HEK293 (cell line): ENCODE results near the gene ANKEF1.
A peak's percentile ranks its signal among the peaks of the same experiment; 100 is the strongest.
"Not testable (repeated sequence)": the region's sequence is repeated elsewhere in the genome, so short reads cannot be mapped to it uniquely, and the experiment has no call there.

Experiments used
- CTCF ChIA-PET: fragments of 350-600 bp; formaldehyde crosslinking; extraction: SDS; loops from one replicate; lab custom pipeline; 2021; ENCODE audit warnings: antibody characterized with exemption; lab: Yijun Ruan, JAX
- POLR2A ChIA-PET: fragments of 300-600 bp; formaldehyde crosslinking; extraction: SDS; loops from one replicate; lab custom pipeline; 2020; ENCODE audit warnings: antibody characterized with exemption, inconsistent platforms; lab: Yijun Ruan, JAX
- H3K27ac ChIP-seq: fragments of 200-500 bp; sonication (Bioruptor generic); 2 replicates; pipeline ENCODE4 v1.5.1; 2014; ENCODE audit warnings: low read depth, low read length, control low read depth, inconsistent platforms; ENCODE audit errors: extremely low read depth
- H3K36me3 ChIP-seq, 2 experiments: fragments of 200-500 bp in 1 of 2; sonication (Bioruptor generic) in 1 of 2; 1 replicate in 1 of 2; 2 replicates in 1 of 2; pipeline ENCODE4 v1.5.1; 2014 to 2017; ENCODE audit warnings: inconsistent platforms in 2 of 2, low read length in 2 of 2; ENCODE audit not compliant: control insufficient read depth in 2 of 2, insufficient read depth in 1 of 2
- H3K4me1 ChIP-seq: fragments of 200-500 bp; sonication (Bioruptor generic); 2 replicates; pipeline ENCODE4 v1.5.1; 2014; ENCODE audit warnings: mild to moderate bottlenecking, low read length, inconsistent platforms; ENCODE audit not compliant: control insufficient read depth, insufficient read depth
- H3K4me3 ChIP-seq: 2 replicates; pipeline ENCODE4 v1.5.1; 2011; ENCODE audit warnings: low read depth, mild to moderate bottlenecking, control low read depth, low read length, moderate library complexity
- H3K9me3 ChIP-seq: fragments of 200-500 bp; sonication (Bioruptor generic); 2 replicates; pipeline ENCODE4 v1.5.1; 2014; ENCODE audit warnings: low read depth, low read length, inconsistent platforms; ENCODE audit not compliant: control insufficient read depth, insufficient read depth
- EGR2 ChIP-seq: fragments of 450-650 bp; formaldehyde crosslinking; IDR thresholded peaks from 2 replicates; pipeline ENCODE4 v1.5.1; 2016; ENCODE audit warnings: low read depth, missing biosample characterization, missing genetic modification characterization
- SCRT2 ChIP-seq: fragments of 450-650 bp; formaldehyde crosslinking; IDR thresholded peaks from 2 replicates; pipeline ENCODE4 v1.5.1; 2016; ENCODE audit warnings: missing biosample characterization, missing genetic modification characterization
- TSHZ1 ChIP-seq: fragments of 450-650 bp; formaldehyde crosslinking; IDR thresholded peaks from 2 replicates; pipeline ENCODE4 v1.5.1; 2016; ENCODE audit warnings: missing biosample characterization, missing genetic modification characterization, borderline replicate concordance
- ZBTB10 ChIP-seq: fragments of 450-650 bp; formaldehyde crosslinking; IDR thresholded peaks from 2 replicates; pipeline ENCODE4 v1.5.1; 2016; ENCODE audit warnings: missing biosample characterization, missing genetic modification characterization
- ZBTB44 ChIP-seq: fragments of 450-650 bp; IDR thresholded peaks from 2 replicates; pipeline ENCODE4 v1.5.1; 2018; ENCODE audit warnings: missing biosample characterization, mild to moderate bottlenecking, missing genetic modification characterization
- ZFP3 ChIP-seq: fragments of 450-650 bp; formaldehyde crosslinking; IDR thresholded peaks from 2 replicates; pipeline ENCODE4 v1.5.1; 2016; ENCODE audit warnings: low read depth, missing biosample characterization, missing genetic modification characterization
- ZNF133 ChIP-seq: fragments of 450-650 bp; formaldehyde crosslinking; IDR thresholded peaks from 2 replicates; pipeline ENCODE4 v1.5.1; 2016; ENCODE audit warnings: missing biosample characterization, missing genetic modification characterization
- ZNF169 ChIP-seq: fragments of 450-650 bp; formaldehyde crosslinking; IDR thresholded peaks from 2 replicates; pipeline ENCODE4 v1.5.1; 2016; ENCODE audit warnings: missing biosample characterization, missing genetic modification characterization
- ZNF239 ChIP-seq: fragments of 450-650 bp; formaldehyde crosslinking; IDR thresholded peaks from 2 replicates; pipeline ENCODE4 v1.5.1; 2016; ENCODE audit warnings: missing biosample characterization, missing genetic modification characterization
- ZNF280C ChIP-seq: fragments of 450-650 bp; formaldehyde crosslinking; IDR thresholded peaks from 2 replicates; pipeline ENCODE4 v1.5.1; 2016; ENCODE audit warnings: missing biosample characterization, missing genetic modification characterization
- ZNF311 ChIP-seq: fragments of 450-650 bp; formaldehyde crosslinking; IDR thresholded peaks from 2 replicates; pipeline ENCODE4 v1.5.1; 2017; ENCODE audit warnings: missing biosample characterization, missing genetic modification characterization, borderline replicate concordance
- ZNF366 ChIP-seq: fragments of 450-650 bp; formaldehyde crosslinking; conservative IDR thresholded peaks from 2 replicates; pipeline ENCODE4 v1.5.1; 2016; ENCODE audit warnings: missing biosample characterization, missing genetic modification characterization
- ZNF391 ChIP-seq: fragments of 450-650 bp; formaldehyde crosslinking; IDR thresholded peaks from 2 replicates; pipeline ENCODE4 v1.5.1; 2016; ENCODE audit warnings: low read depth, missing biosample characterization, missing genetic modification characterization, borderline replicate concordance
- ZNF501 ChIP-seq: fragments of 450-650 bp; formaldehyde crosslinking; IDR thresholded peaks from 2 replicates; pipeline ENCODE4 v1.5.1; 2016; ENCODE audit warnings: missing biosample characterization, missing genetic modification characterization
- ZNF629 ChIP-seq: fragments of 450-650 bp; formaldehyde crosslinking; IDR thresholded peaks from 2 replicates; pipeline ENCODE4 v1.5.1; 2017; ENCODE audit warnings: missing biosample characterization, missing genetic modification characterization
- ZNF792 ChIP-seq: fragments of 450-650 bp; formaldehyde crosslinking; IDR thresholded peaks from 2 replicates; pipeline ENCODE4 v1.5.1; 2016; ENCODE audit warnings: missing biosample characterization, missing genetic modification characterization
- ZNF843 ChIP-seq: fragments of 450-650 bp; formaldehyde crosslinking; IDR thresholded peaks from 2 replicates; pipeline ENCODE4 v1.5.1; 2016; ENCODE audit warnings: missing biosample characterization, missing genetic modification characterization

Gene ANKEF1

GRCh38 chr20:10033905-10034650 is 709 bp upstream of the ANKEF1 start:
- no peaks in the 10 kb centered on the region for H3K9me3 ChIP-seq
- H3K36me3 ChIP-seq = peaks cover 0 to 6% of the 10 kb centered on the region in 2 experiments; a peak in 1 of 3 replicates
- no peaks in the 10 kb centered on the region for H3K4me1 ChIP-seq
- H3K4me3 ChIP-seq = no peak overlapping the region
- ChIA-PET CTCF (interaction anchor here (0.6 to 1.1 kb wide), 4 partner anchors 17 to 332 kb away, joined by 3 to 4 read pairs (median 3); no protein-coding TSS in a partner anchor), POLR2A (interaction anchor here (0.6 to 1.4 kb wide), 3 partner anchors 52 to 576 kb away, joined by 3 to 5 read pairs (median 3); partner anchors contain the start of genes MKKS and SLX4IP)
- TF ChIP-seq ZNF133 (no peak), TSHZ1 (tag by site-specific recombination) (no peak), ZNF843 (tag by site-specific recombination) (no peak)
- no peak overlapping the region for H3K27ac ChIP-seq

GRCh38 chr20:10036321-10036720 is 1.5 kb downstream of the ANKEF1 start:
- H3K9me3 ChIP-seq, POLR2A ChIA-PET, H3K4me3 ChIP-seq, H3K4me1 ChIP-seq, H3K27ac ChIP-seq, H3K36me3 ChIP-seq: not testable (repeated sequence)
- CTCF ChIA-PET = interaction anchor here (1.3 kb wide), 1 partner anchor 40 kb away, joined by 4 read pairs; no protein-coding TSS in a partner anchor

GRCh38 chr20:10040070-10040975 is 5.5 kb downstream of the ANKEF1 start:
- ChIA-PET CTCF (no interaction called here), POLR2A (no interaction called here)
- Histone ChIP-seq H3K27ac (no peak overlapping the region), H3K36me3 (peaks cover 0 to 11% of the 10 kb centered on the region in 2 experiments; a peak in 1 of 3 replicates), H3K9me3 (no peaks in the 10 kb centered on the region), H3K4me1 (no peaks in the 10 kb centered on the region), H3K4me3 (no peak overlapping the region)
- TF ChIP-seq ZNF391 (no peak), ZNF133 (no peak), ZFP3 (tag by site-specific recombination) (no peak), SCRT2 (0 out of 2 replicates have a peak, but pooled peaks have one; percentile 25), ZNF239 (tag by site-specific recombination) (no peak), EGR2 (tag by site-specific recombination) (no peak), ZNF501 (tag by site-specific recombination) (no peak), ZBTB10 (tag by site-specific recombination) (no peak), ZBTB44 (no peak), ZNF792 (tag by site-specific recombination) (no peak), ZNF629 (tag by site-specific recombination) (0 out of 2 replicates have a peak, but pooled peaks have one; percentile 14), ZNF311 (tag by site-specific recombination) (no peak), ZNF169 (tag by site-specific recombination) (no peak), ZNF366 (tag by site-specific recombination) (0 out of 2 replicates have a peak, but pooled peaks have one; percentile 29), ZNF280C (tag by site-specific recombination) (no peak)
